CD14-positive monocyte (primary cell): ENCODE results near the gene CST11. TPM values are rescaled to one million over a fixed set of nuclear protein-coding genes. Genes with fewer than 3 reads are reported as not detected.
A peak's percentile ranks its signal among the peaks of the same experiment; 100 is the strongest.

Source experiments
- DNase-seq, 3 donors: peaks; one replicate each; pipeline ENCODE4 v3.0.0-alpha.2; 2011 to 2022
- H2AFZ ChIP-seq: 2 replicates; pipeline ENCODE4 v1.6.0; 2012; ENCODE audit warnings: mild to moderate bottlenecking, low read depth, low read length, inconsistent platforms; ENCODE audit not compliant: insufficient read depth, poor library complexity, severe bottlenecking
- H3K27ac ChIP-seq, 2 donors: 1 replicate in 1 of 2; 2 replicates in 1 of 2; pipeline ENCODE4 v1.5.1; 2012 to 2013; ENCODE audit warnings: low read length in 2 of 2, control low read depth in 1 of 2, inconsistent platforms in 1 of 2, low read depth in 1 of 2, mild to moderate bottlenecking in 1 of 2
- H3K27me3 ChIP-seq, 2 donors: one replicate each; pipeline versions ENCODE4 v1.6.0 to v1.6.1; 2011 to 2013; ENCODE audit warnings: low read length in 2 of 2; ENCODE audit not compliant: control insufficient read depth in 2 of 2, insufficient read depth in 2 of 2
- H3K36me3 ChIP-seq, 2 donors: replicated peaks in 1 of 2; 1 replicate in 1 of 2; 2 replicates in 1 of 2; pipeline versions ENCODE4 v1.5.1 to v1.6.1; 2012 to 2013; ENCODE audit warnings: low read length in 2 of 2, control low read depth in 1 of 2, inconsistent platforms in 1 of 2, mild to moderate bottlenecking in 1 of 2; ENCODE audit not compliant: insufficient read depth in 2 of 2, control insufficient read depth in 1 of 2
- H3K4me1 ChIP-seq, 2 donors: 1 replicate in 1 of 2; 2 replicates in 1 of 2; pipeline versions ENCODE4 v1.5.1 to v1.6.1; 2012 to 2013; ENCODE audit warnings: low read length in 2 of 2, control low read depth in 1 of 2, inconsistent platforms in 1 of 2, mild to moderate bottlenecking in 1 of 2, moderate library complexity in 1 of 2; ENCODE audit not compliant: insufficient read depth in 2 of 2, control insufficient read depth in 1 of 2
- H3K4me2 ChIP-seq: replicated peaks from 2 replicates; pipeline ENCODE3; 2012; ENCODE audit warnings: low read length, moderate library complexity, mild to moderate bottlenecking; ENCODE audit not compliant: poor library complexity, severe bottlenecking; ENCODE audit errors: extremely low read depth
- H3K4me3 ChIP-seq, 3 experiments: fragments of 200-600 bp in 1 of 3; sonication (generic) in 1 of 3; replicated peaks in 1 of 3; 1 replicate in 2 of 3; 2 replicates in 1 of 3; pipeline ENCODE4 v1.5.1; 2011 to 2013; ENCODE audit warnings: low read length in 3 of 3, mild to moderate bottlenecking in 3 of 3, control low read depth in 2 of 3, low read depth in 2 of 3, inconsistent platforms in 1 of 3, moderate library complexity in 1 of 3
- H3K79me2 ChIP-seq: 2 replicates; pipeline ENCODE4 v1.6.0; 2012; ENCODE audit warnings: mild to moderate bottlenecking, control low read depth, inconsistent platforms, low read length, moderate library complexity; ENCODE audit not compliant: insufficient read depth
- H3K9ac ChIP-seq: 2 replicates; pipeline ENCODE4 v1.6.0; 2017; ENCODE audit warnings: low read length, mild to moderate bottlenecking; ENCODE audit not compliant: insufficient read depth, poor library complexity, severe bottlenecking
- H3K9me3 ChIP-seq, 2 donors: replicated peaks in 1 of 2; 1 replicate in 1 of 2; 2 replicates in 1 of 2; pipeline versions ENCODE4 v1.5.1 to v1.6.1; 2012 to 2013; ENCODE audit warnings: low read length in 2 of 2, control low read depth in 1 of 2; ENCODE audit not compliant: control insufficient read depth in 1 of 2, insufficient read depth in 1 of 2
- H4K20me1 ChIP-seq: 2 replicates; pipeline ENCODE4 v1.6.0; 2012; ENCODE audit warnings: mild to moderate bottlenecking, low read length, control low read depth, moderate library complexity; ENCODE audit not compliant: insufficient read depth
- H3K27ac Mint-ChIP-seq, 7 donors: one replicate each; pipeline ENCODE4 v1.8.0; 2020; ENCODE audit warnings: mild to moderate bottlenecking in 7 of 7, mixed read lengths in 7 of 7, moderate library complexity in 6 of 7, inconsistent platforms in 2 of 7
- H3K27me3 Mint-ChIP-seq, 3 donors: one replicate each; pipeline ENCODE4 v1.8.0; 2021 to 2022; ENCODE audit warnings: low read depth in 3 of 3, mild to moderate bottlenecking in 3 of 3, mixed read lengths in 3 of 3, moderate library complexity in 3 of 3, inconsistent platforms in 1 of 3
- H3K36me3 Mint-ChIP-seq, 2 donors: one replicate each; pipeline ENCODE4 v1.8.0; 2020; ENCODE audit warnings: mixed read lengths in 2 of 2, inconsistent platforms in 1 of 2, mild to moderate bottlenecking in 1 of 2
- H3K4me1 Mint-ChIP-seq: one replicate; pipeline ENCODE4 v1.8.0; 2020; ENCODE audit warnings: mild to moderate bottlenecking, mixed read lengths
- H3K4me3 Mint-ChIP-seq, 2 donors: one replicate each; pipeline ENCODE4 v1.8.0; 2020; ENCODE audit warnings: mild to moderate bottlenecking in 2 of 2, mixed read lengths in 2 of 2, moderate library complexity in 1 of 2
- H3K9me3 Mint-ChIP-seq, 7 donors: one replicate each; pipeline ENCODE4 v1.8.0; 2020 to 2022; ENCODE audit warnings: mixed read lengths in 7 of 7, mild to moderate bottlenecking in 6 of 7, moderate library complexity in 6 of 7, inconsistent platforms in 2 of 7
- CTCF ChIP-seq: fragments of 200-600 bp; IDR thresholded peaks from one replicate; pipeline ENCODE4 v1.8.0; 2022; ENCODE audit warnings: antibody characterized with exemption, mild to moderate bottlenecking
- WGBS: methylation state at CpG from one replicate; pipeline ENCODE4 v1.1.5; 2013; ENCODE audit warnings: missing lambda C conversion rate; ENCODE audit not compliant: insufficient coverage; 5-methylcytosine and 5-hydroxymethylcytosine counted together
- intact Hi-C, 2 donors: fragments of 100-400 bp; cut with micrococcal nuclease; formaldehyde crosslinking; loops; one replicate each; pipeline versions ENCODE4 v1.15.0 to v1.15.1; 2023
- polyA plus RNA-seq, 3 donors: library from polyadenylated mRNA; depleted of rRNA in 1 of 3; unstranded in 2 of 3; stranded (reverse) in 1 of 3; fragments of 300-500 nt in 2 of 3; fragments of >200 nt in 1 of 3; fragmentation: Illumina TruSeq in 2 of 3; gene quantifications; 1 replicate in 2 of 3; 2 replicates in 1 of 3; pipeline ENCODE4 v1.2.3, GENCODE V29; 2012 to 2021

The CST11 gene
- polyA plus RNA-seq, 3 donors: not detected

- Histone ChIP-seq H3K36me3 (no peaks in the 10 kb centered on the region), H4K20me1 (no peaks in the 10 kb centered on the region), H3K79me2 (no peaks in the 10 kb centered on the region), H2AFZ (no peak overlapping the region), H3K9ac (no peak overlapping the region), H3K4me3 (no peak overlapping the region), H3K4me1 (no peaks in the 10 kb centered on the region), H3K9me3 (peaks cover 8 to 9% of the 10 kb centered on the region in 2 donors), H3K27ac (no peak overlapping the region), H3K4me2 (no peak overlapping the region), H3K27me3 (no peaks in the 10 kb centered on the region)
- Mint-ChIP-seq H3K36me3 (no peaks in the 10 kb centered on the region), H3K4me3 (no peak overlapping the region), H3K4me1 (no peaks in the 10 kb centered on the region), H3K27me3 (peaks cover 2 to 7% (median 4%) of the 10 kb centered on the region in 3 donors), H3K27ac (peak overlapping the region in 1 of 7 donors; percentile 24), H3K9me3 (peaks cover 0 to 8% (median 7%) of the 10 kb centered on the region in 7 donors)
- TF ChIP-seq CTCF: no peak
- intact Hi-C loops: no loop called here
- no peak for DNase-seq
Observed at GRCh38 chr20:23492292-23492691, 39.6 kb upstream of the CST11 start.

GRCh38 chr20:23490817-23491216 is 38.1 kb upstream of the CST11 start, which contains the start of gene CST8:
Gene CST8, plus strand, starts transcription at chr20:23491117. Its CDS starts 551 bp downstream, at chr20:23491668.
- Histone ChIP-seq H3K4me3 (no peak within 1 kb of the TSS), H4K20me1 (no peaks in the 10 kb centered on the region), H3K4me1 (no peaks in the 10 kb centered on the region), H3K27me3 (no peaks in the 10 kb centered on the region), H3K79me2 (no peaks in the 10 kb centered on the region), H3K9ac (no peak within 1 kb of the TSS), H2AFZ (no peak within 1 kb of the TSS), H3K36me3 (no peaks in the 10 kb centered on the region), H3K9me3 (peaks cover under 1 to 2% of the 10 kb centered on the region in 2 donors), H3K27ac (no peak within 1 kb of the TSS), H3K4me2 (no peak within 1 kb of the TSS)
- intact Hi-C loops: no loop called here
- H3K4me1 Mint-ChIP-seq: no peaks in the 10 kb centered on the region
- no peaks in the 10 kb centered on the region for H3K36me3 Mint-ChIP-seq
- H3K27me3 Mint-ChIP-seq: peaks cover 2 to 7% (median 4%) of the 10 kb centered on the region in 3 donors
- no peak for TF ChIP-seq CTCF
- peaks cover 0 to 4% (median 0%) of the 10 kb centered on the region in 7 donors for H3K9me3 Mint-ChIP-seq
- no peak within 1 kb of the TSS for H3K4me3 Mint-ChIP-seq
- H3K27ac Mint-ChIP-seq: peak within 1 kb of the TSS in 1 of 7 donors; percentile 47
- 100% methylated on average over 4 of the region's 5 CpGs for WGBS
- DNase-seq: no peak
